Measurements from ENCODE around the gene OR6A2.
A peak's percentile ranks its signal among the peaks of the same experiment; 100 is the strongest.

Gene OR6A2

GRCh38 chr11:6833356-6833755 is 33.9 kb upstream of the OR6A2 start:
- no peak overlapping the region for H4K5ac ChIP-seq (ENCODE audit: low read length)
- H3K79me1 ChIP-seq (ENCODE audit: low read length) = no peaks in the 10 kb centered on the region
- no peak overlapping the region for H4K8ac ChIP-seq (ENCODE audit: low read depth, low read length)
- WGBS (ENCODE audit: extremely low coverage, insufficient coverage, low lambda C conversion rate) = no CpG with 5 or more reads among the region's 6 CpGs
- H3K18ac ChIP-seq (ENCODE audit: low read length) = no peak overlapping the region
- H2BK120ac ChIP-seq (ENCODE audit: low read depth, low read length) = no peak overlapping the region
- DNase-seq = no peak
- no peak overlapping the region for H3K9ac ChIP-seq (ENCODE audit: low read length)
- H2BK15ac ChIP-seq (replicated peaks; ENCODE audit: low read depth) = no peak overlapping the region
- H3K27ac ChIP-seq (ENCODE audit: low read depth, low read length) = no peak overlapping the region
- no peaks in the 10 kb centered on the region for H3K4me1 ChIP-seq (ENCODE audit: control insufficient read depth, low read depth, low read length)
- no peak overlapping the region for H2BK5ac ChIP-seq (ENCODE audit: low read length)
- no peak overlapping the region for H2AK5ac ChIP-seq (ENCODE audit: low read length)
- no peak overlapping the region for H3K4me2 ChIP-seq (ENCODE audit: low read length)
- no peak overlapping the region for H3K23ac ChIP-seq (ENCODE audit: low read length)
- no peaks in the 10 kb centered on the region for H3K79me2 ChIP-seq (ENCODE audit: control insufficient read depth, insufficient read depth, low read length)
- no peak overlapping the region for H3K4me3 ChIP-seq (ENCODE audit: low read length)
- H3K4ac ChIP-seq (ENCODE audit: low read depth, low read length) = no peak overlapping the region
- no peaks in the 10 kb centered on the region for H3K36me3 ChIP-seq (ENCODE audit: control insufficient read depth, insufficient read depth, low read length)
- H3K56ac ChIP-seq (ENCODE audit: low read length) = no peak overlapping the region
- no peaks in the 10 kb centered on the region for H3K27me3 ChIP-seq (ENCODE audit: insufficient read depth, low read length, poor library complexity)

DNA sequence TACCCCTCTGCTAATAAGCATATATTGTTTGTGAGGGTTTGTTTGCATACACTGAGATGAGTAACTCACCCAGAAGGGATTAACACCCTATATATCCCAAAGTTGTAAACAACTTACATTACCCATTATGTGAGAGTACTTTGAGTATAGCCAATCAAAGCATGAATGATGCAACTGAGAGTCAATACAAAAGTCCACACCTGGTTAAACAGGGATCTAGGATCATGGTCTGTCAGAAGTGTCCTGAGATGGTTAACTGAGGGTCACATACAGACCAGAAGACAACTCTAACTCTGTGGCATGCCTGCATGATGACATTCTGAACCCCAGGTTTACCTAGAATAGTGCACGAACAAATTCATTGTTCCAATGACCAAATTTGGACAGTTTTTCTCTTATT is 28.6 kb upstream of the OR6A2 start:
- no peak overlapping the region for H2BK120ac ChIP-seq (ENCODE audit: low read depth, low read length)

GRCh38 chr11:6825231-6825744 is 25.8 kb upstream of the OR6A2 start:
- Histone ChIP-seq H3K27ac (ENCODE audit: low read depth, low read length) (no peak overlapping the region), H3K4me3 (ENCODE audit: low read length) (no peak overlapping the region), H3K36me3 (ENCODE audit: control insufficient read depth, insufficient read depth, low read length) (no peaks in the 10 kb centered on the region), H3K4me1 (ENCODE audit: control insufficient read depth, low read depth, low read length) (no peaks in the 10 kb centered on the region), H3K56ac (ENCODE audit: low read length) (no peak overlapping the region), H2BK120ac (ENCODE audit: low read depth, low read length) (no peak overlapping the region), H3K18ac (ENCODE audit: low read length) (no peak overlapping the region), H4K5ac (ENCODE audit: low read length) (no peak overlapping the region), H3K27me3 (ENCODE audit: insufficient read depth, low read length, poor library complexity) (no peaks in the 10 kb centered on the region), H4K8ac (ENCODE audit: low read depth, low read length) (no peak overlapping the region), H3K23ac (ENCODE audit: low read length) (no peak overlapping the region), H3K9ac (ENCODE audit: low read length) (no peak overlapping the region), H3K79me1 (ENCODE audit: low read length) (no peaks in the 10 kb centered on the region), H2BK5ac (ENCODE audit: low read length) (no peak overlapping the region), H3K4me2 (ENCODE audit: low read length) (no peak overlapping the region), H2BK15ac (replicated peaks; ENCODE audit: low read depth) (no peak overlapping the region), H3K4ac (ENCODE audit: low read depth, low read length) (no peak overlapping the region), H2AK5ac (ENCODE audit: low read length) (no peak overlapping the region), H3K79me2 (ENCODE audit: control insufficient read depth, insufficient read depth, low read length) (no peaks in the 10 kb centered on the region)
- WGBS (ENCODE audit: extremely low coverage, insufficient coverage, low lambda C conversion rate) = no CpG with 5 or more reads among the region's 7 CpGs
- DNase-seq = peak; percentile 49

More for the DNA sequence above, 28.6 kb upstream of the OR6A2 start:
- Histone ChIP-seq H3K4me1 (ENCODE audit: control insufficient read depth, low read depth, low read length) (no peaks in the 10 kb centered on the region), H3K79me2 (ENCODE audit: control insufficient read depth, insufficient read depth, low read length) (no peaks in the 10 kb centered on the region), H3K79me1 (ENCODE audit: low read length) (no peaks in the 10 kb centered on the region), H2AK5ac (ENCODE audit: low read length) (no peak overlapping the region), H3K27me3 (ENCODE audit: insufficient read depth, low read length, poor library complexity) (no peaks in the 10 kb centered on the region), H3K18ac (ENCODE audit: low read length) (no peak overlapping the region), H3K4me2 (ENCODE audit: low read length) (no peak overlapping the region), H3K4me3 (ENCODE audit: low read length) (no peak overlapping the region), H2BK15ac (replicated peaks; ENCODE audit: low read depth) (no peak overlapping the region), H3K27ac (ENCODE audit: low read depth, low read length) (no peak overlapping the region), H3K9ac (ENCODE audit: low read length) (no peak overlapping the region), H3K56ac (ENCODE audit: low read length) (no peak overlapping the region), H4K8ac (ENCODE audit: low read depth, low read length) (no peak overlapping the region), H3K36me3 (ENCODE audit: control insufficient read depth, insufficient read depth, low read length) (no peaks in the 10 kb centered on the region), H3K23ac (ENCODE audit: low read length) (no peak overlapping the region), H4K5ac (ENCODE audit: low read length) (no peak overlapping the region), H2BK5ac (ENCODE audit: low read length) (no peak overlapping the region), H3K4ac (ENCODE audit: low read depth, low read length) (no peak overlapping the region)
- WGBS (ENCODE audit: extremely low coverage, insufficient coverage, low lambda C conversion rate) = no CpG with 5 or more reads among the region's 1 CpG
- DNase-seq = no peak

DNA sequence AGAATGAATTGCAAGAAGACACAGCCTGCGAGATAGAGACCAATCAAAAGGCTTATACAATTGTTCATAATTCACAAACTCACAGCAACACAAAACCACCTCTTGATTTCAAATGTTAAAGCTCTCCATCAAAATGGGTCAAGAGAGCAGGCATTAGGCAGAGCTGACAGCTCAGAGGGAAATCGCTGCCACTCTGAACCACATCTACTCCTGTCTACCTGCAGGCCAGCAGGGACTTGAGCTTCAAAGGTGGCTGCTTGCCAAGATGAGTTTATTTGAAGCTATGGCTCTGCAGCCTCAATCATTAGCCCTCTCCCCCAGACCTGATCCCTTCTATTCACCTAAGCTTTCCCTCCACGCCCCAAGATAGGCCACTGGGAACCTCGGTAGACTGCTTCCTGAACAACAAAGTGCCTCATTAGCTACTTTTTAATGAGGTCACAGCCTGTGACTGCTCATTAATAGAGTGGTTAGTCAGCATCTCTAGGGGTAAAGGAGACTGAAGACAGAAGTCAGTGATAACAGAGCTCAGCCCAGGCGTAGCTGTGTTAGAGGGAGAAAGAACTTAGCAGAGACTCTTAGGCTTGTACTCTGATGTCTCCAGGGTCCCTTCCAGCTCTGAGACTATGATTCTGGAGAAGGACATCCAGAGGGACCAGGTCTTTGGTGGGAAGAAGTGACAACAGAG is 24.8 kb upstream of the OR6A2 start:
- Histone ChIP-seq H3K4me1 (ENCODE audit: control insufficient read depth, low read depth, low read length) (no peaks in the 10 kb centered on the region), H3K36me3 (ENCODE audit: control insufficient read depth, insufficient read depth, low read length) (no peaks in the 10 kb centered on the region), H3K79me1 (ENCODE audit: low read length) (no peaks in the 10 kb centered on the region), H4K5ac (ENCODE audit: low read length) (no peak overlapping the region), H3K18ac (ENCODE audit: low read length) (no peak overlapping the region), H3K4me3 (ENCODE audit: low read length) (no peak overlapping the region), H3K56ac (ENCODE audit: low read length) (no peak overlapping the region), H3K4me2 (ENCODE audit: low read length) (no peak overlapping the region), H4K8ac (ENCODE audit: low read depth, low read length) (no peak overlapping the region), H2BK5ac (ENCODE audit: low read length) (no peak overlapping the region), H3K23ac (ENCODE audit: low read length) (no peak overlapping the region), H2BK15ac (replicated peaks; ENCODE audit: low read depth) (no peak overlapping the region), H3K4ac (ENCODE audit: low read depth, low read length) (no peak overlapping the region), H3K27me3 (ENCODE audit: insufficient read depth, low read length, poor library complexity) (no peaks in the 10 kb centered on the region), H2AK5ac (ENCODE audit: low read length) (no peak overlapping the region), H3K27ac (ENCODE audit: low read depth, low read length) (no peak overlapping the region), H3K9ac (ENCODE audit: low read length) (no peak overlapping the region), H3K79me2 (ENCODE audit: control insufficient read depth, insufficient read depth, low read length) (no peaks in the 10 kb centered on the region), H2BK120ac (ENCODE audit: low read depth, low read length) (no peak overlapping the region)
- WGBS (ENCODE audit: extremely low coverage, insufficient coverage, low lambda C conversion rate) = no CpG with 5 or more reads among the region's 5 CpGs
- no peak for DNase-seq

GRCh38 chr11:6818967-6819366 is 19.5 kb upstream of the OR6A2 start:
- no peaks in the 10 kb centered on the region for H3K27me3 ChIP-seq (ENCODE audit: insufficient read depth, low read length, poor library complexity)
- no peak overlapping the region for H3K9ac ChIP-seq (ENCODE audit: low read length)
- no peaks in the 10 kb centered on the region for H3K79me2 ChIP-seq (ENCODE audit: control insufficient read depth, insufficient read depth, low read length)
- H4K8ac ChIP-seq (ENCODE audit: low read depth, low read length) = no peak overlapping the region
- no peaks in the 10 kb centered on the region for H3K79me1 ChIP-seq (ENCODE audit: low read length)
- H2BK120ac ChIP-seq (ENCODE audit: low read depth, low read length) = no peak overlapping the region
- WGBS (ENCODE audit: extremely low coverage, insufficient coverage, low lambda C conversion rate) = no CpG with 5 or more reads among the region's 5 CpGs
- no peaks in the 10 kb centered on the region for H3K36me3 ChIP-seq (ENCODE audit: control insufficient read depth, insufficient read depth, low read length)
- H2BK5ac ChIP-seq (ENCODE audit: low read length) = no peak overlapping the region
- no peak overlapping the region for H3K4me2 ChIP-seq (ENCODE audit: low read length)
- no peak overlapping the region for H3K23ac ChIP-seq (ENCODE audit: low read length)
- no peak overlapping the region for H2AK5ac ChIP-seq (ENCODE audit: low read length)
- H3K4ac ChIP-seq (ENCODE audit: low read depth, low read length) = no peak overlapping the region
- H2BK15ac ChIP-seq (replicated peaks; ENCODE audit: low read depth) = no peak overlapping the region
- no peaks in the 10 kb centered on the region for H3K4me1 ChIP-seq (ENCODE audit: control insufficient read depth, low read depth, low read length)
- no peak for DNase-seq
- no peak overlapping the region for H4K5ac ChIP-seq (ENCODE audit: low read length)
- no peak overlapping the region for H3K56ac ChIP-seq (ENCODE audit: low read length)
- H3K4me3 ChIP-seq (ENCODE audit: low read length) = no peak overlapping the region
- no peak overlapping the region for H3K27ac ChIP-seq (ENCODE audit: low read depth, low read length)
- no peak overlapping the region for H3K18ac ChIP-seq (ENCODE audit: low read length)

- Histone ChIP-seq H3K27ac (ENCODE audit: low read depth, low read length) (no peak overlapping the region), H3K4me2 (ENCODE audit: low read length) (no peak overlapping the region), H2BK15ac (replicated peaks; ENCODE audit: low read depth) (no peak overlapping the region), H3K27me3 (ENCODE audit: insufficient read depth, low read length, poor library complexity) (no peaks in the 10 kb centered on the region), H3K4me3 (ENCODE audit: low read length) (no peak overlapping the region), H3K18ac (ENCODE audit: low read length) (no peak overlapping the region), H3K79me2 (ENCODE audit: control insufficient read depth, insufficient read depth, low read length) (no peaks in the 10 kb centered on the region), H3K23ac (ENCODE audit: low read length) (no peak overlapping the region), H4K8ac (ENCODE audit: low read depth, low read length) (no peak overlapping the region), H3K36me3 (ENCODE audit: control insufficient read depth, insufficient read depth, low read length) (no peaks in the 10 kb centered on the region), H2AK5ac (ENCODE audit: low read length) (no peak overlapping the region), H2BK120ac (ENCODE audit: low read depth, low read length) (no peak overlapping the region), H3K4me1 (ENCODE audit: control insufficient read depth, low read depth, low read length) (no peaks in the 10 kb centered on the region), H3K9ac (ENCODE audit: low read length) (no peak overlapping the region), H2BK5ac (ENCODE audit: low read length) (no peak overlapping the region), H4K5ac (ENCODE audit: low read length) (no peak overlapping the region), H3K4ac (ENCODE audit: low read depth, low read length) (no peak overlapping the region), H3K79me1 (ENCODE audit: low read length) (no peaks in the 10 kb centered on the region), H3K56ac (ENCODE audit: low read length) (no peak overlapping the region)
- no CpG with 5 or more reads among the region's 1 CpG for WGBS (ENCODE audit: extremely low coverage, insufficient coverage, low lambda C conversion rate)
- DNase-seq = peak; percentile 82
Measured at GRCh38 chr11:6817694-6818093, 18.2 kb upstream of the OR6A2 start.

All from mesendoderm (in vitro differentiated cells).